Measurements from ENCODE around the gene CCDC159.

Gene CCDC159

GRCh38 chr19:11380653-11381537, 34.6 kb downstream of the CCDC159 start:
- Histone ChIP-seq H2BK12ac (ENCODE audit: low read length in 2 of 2) (peak overlapping the region; percentile 7 to 99), H4K91ac (ENCODE audit: low read length) (peak overlapping the region; percentile 40), H2BK15ac (ENCODE audit: low read depth, poor library complexity, severe bottlenecking) (peak overlapping the region; percentile 89), H2AK5ac (ENCODE audit: low read length, severe bottlenecking) (no peak overlapping the region), H3K9ac (ENCODE audit: low read length) (peak overlapping the region; percentile 94), H2BK5ac (ENCODE audit: low read depth, low read length, poor library complexity, severe bottlenecking) (no peak overlapping the region), H3K23ac (ENCODE audit: low read length in 2 of 2) (no peak overlapping the region), H2BK120ac (ENCODE audit: low read depth, low read length) (no peak overlapping the region), H3K9me3 (ENCODE audit: control insufficient read depth, low read length) (no peaks in the 10 kb centered on the region), H3K4me3 (ENCODE audit: insufficient read depth in 1 of 2, low read depth in 1 of 2, low read length in 2 of 2) (peak overlapping the region; percentile 63 to 92), H3K27me3 (ENCODE audit: control insufficient read depth in 1 of 2, insufficient read depth in 1 of 2, low read length in 2 of 2) (peaks cover 14 to 15% of the 10 kb centered on the region in 2 experiments), H3K4ac (ENCODE audit: low read depth in 1 of 2, low read length in 2 of 2) (peak overlapping the region in 1 of 2 experiments; percentile 97), H3K14ac (ENCODE audit: low read length in 2 of 2) (peak overlapping the region in 1 of 2 experiments; percentile 97), H3K4me1 (ENCODE audit: control insufficient read depth, insufficient read depth, low read depth, low read length) (peaks cover 52% of the 10 kb centered on the region), H4K8ac (ENCODE audit: low read length) (peak overlapping the region; percentile 63), H3K79me1 (replicated peaks; ENCODE audit: low read length, poor library complexity, severe bottlenecking) (peaks cover under 1% of the 10 kb centered on the region), H3K36me3 (ENCODE audit: control insufficient read depth in 1 of 2, insufficient read depth in 2 of 2, low read depth in 1 of 2, low read length in 2 of 2) (no peaks in the 10 kb centered on the region), H3K18ac (ENCODE audit: low read depth in 1 of 2, low read length in 2 of 2) (peak overlapping the region; percentile 23 to 93), H2AFZ (ENCODE audit: low read depth, low read length) (peak overlapping the region; percentile 91), H3K27ac (ENCODE audit: low read length, poor library complexity, severe bottlenecking) (no peak overlapping the region), H3K4me2 (ENCODE audit: low read length, poor library complexity, severe bottlenecking) (peak overlapping the region; percentile 91)
- peak; percentile 98 for DNase-seq
- WGBS: 7% methylated on average over 53 of the region's 54 CpGs

GRCh38 chr19:11382898-11383705, 36.8 kb downstream of the CCDC159 start:
- Histone ChIP-seq H2AK5ac (ENCODE audit: low read length, severe bottlenecking) (no peak overlapping the region), H2BK5ac (ENCODE audit: low read depth, low read length, poor library complexity, severe bottlenecking) (no peak overlapping the region), H3K18ac (ENCODE audit: low read depth in 1 of 2, low read length in 2 of 2) (peak overlapping the region; percentile 75 to 81), H3K4me3 (ENCODE audit: insufficient read depth in 1 of 2, low read depth in 1 of 2, low read length in 2 of 2) (peak overlapping the region in 1 of 2 experiments; percentile 55), H3K27ac (ENCODE audit: low read length, poor library complexity, severe bottlenecking) (no peak overlapping the region), H3K79me1 (replicated peaks; ENCODE audit: low read length, poor library complexity, severe bottlenecking) (no peaks in the 10 kb centered on the region), H3K4ac (ENCODE audit: low read depth in 1 of 2, low read length in 2 of 2) (peak overlapping the region; percentile 71 to 77), H4K8ac (ENCODE audit: low read length) (peak overlapping the region; percentile 33), H3K4me2 (ENCODE audit: low read length, poor library complexity, severe bottlenecking) (peak overlapping the region; percentile 90), H3K4me1 (ENCODE audit: control insufficient read depth, insufficient read depth, low read depth, low read length) (peaks cover 41% of the 10 kb centered on the region), H2BK12ac (ENCODE audit: low read length in 2 of 2) (peak overlapping the region; percentile 73 to 79), H3K14ac (ENCODE audit: low read length in 2 of 2) (peak overlapping the region in 1 of 2 experiments; percentile 35), H2BK120ac (ENCODE audit: low read depth, low read length) (peak overlapping the region; percentile 77), H2AFZ (ENCODE audit: low read depth, low read length) (peak overlapping the region; percentile 18), H4K91ac (ENCODE audit: low read length) (peak overlapping the region; percentile 65), H3K9ac (ENCODE audit: low read length) (no peak overlapping the region), H3K9me3 (ENCODE audit: control insufficient read depth, low read length) (no peaks in the 10 kb centered on the region), H3K23ac (ENCODE audit: low read length in 2 of 2) (no peak overlapping the region), H2BK15ac (ENCODE audit: low read depth, poor library complexity, severe bottlenecking) (peak overlapping the region; percentile 49), H3K36me3 (ENCODE audit: control insufficient read depth in 1 of 2, insufficient read depth in 2 of 2, low read depth in 1 of 2, low read length in 2 of 2) (no peaks in the 10 kb centered on the region), H3K27me3 (ENCODE audit: control insufficient read depth in 1 of 2, insufficient read depth in 1 of 2, low read length in 2 of 2) (peaks cover 14 to 15% of the 10 kb centered on the region in 2 experiments)
- peak; percentile 65 for DNase-seq
- WGBS: 2% methylated on average over 48 of the region's 65 CpGs

GRCh38 chr19:11383706-11384048, 37.4 kb downstream of the CCDC159 start:
- peak overlapping the region; percentile 73 to 85 for H2BK12ac ChIP-seq (ENCODE audit: low read length in 2 of 2)
- peak overlapping the region; percentile 93 for H2BK15ac ChIP-seq (ENCODE audit: low read depth, poor library complexity, severe bottlenecking)
- no peak overlapping the region for H2BK5ac ChIP-seq (ENCODE audit: low read depth, low read length, poor library complexity, severe bottlenecking)
- H4K91ac ChIP-seq (ENCODE audit: low read length): peak overlapping the region; percentile 95
- under 1% methylated on average over 9 of the region's 9 CpGs for WGBS
- peak overlapping the region; percentile 90 for H3K4me2 ChIP-seq (ENCODE audit: low read length, poor library complexity, severe bottlenecking)
- H3K9me3 ChIP-seq (ENCODE audit: control insufficient read depth, low read length): no peaks in the 10 kb centered on the region
- DNase-seq: no peak
- no peaks in the 10 kb centered on the region for H3K79me1 ChIP-seq (replicated peaks; ENCODE audit: low read length, poor library complexity, severe bottlenecking)
- H3K23ac ChIP-seq (ENCODE audit: low read length in 2 of 2): peak overlapping the region in 1 of 2 experiments; percentile 97
- H2BK120ac ChIP-seq (ENCODE audit: low read depth, low read length): peak overlapping the region; percentile 77
- H2AFZ ChIP-seq (ENCODE audit: low read depth, low read length): peak overlapping the region; percentile 56
- H3K18ac ChIP-seq (ENCODE audit: low read depth in 1 of 2, low read length in 2 of 2): peak overlapping the region; percentile 75 to 81
- peak overlapping the region in 1 of 2 experiments; percentile 9 for H3K14ac ChIP-seq (ENCODE audit: low read length in 2 of 2)
- peaks cover 14 to 15% of the 10 kb centered on the region in 2 experiments for H3K27me3 ChIP-seq (ENCODE audit: control insufficient read depth in 1 of 2, insufficient read depth in 1 of 2, low read length in 2 of 2)
- no peaks in the 10 kb centered on the region for H3K36me3 ChIP-seq (ENCODE audit: control insufficient read depth in 1 of 2, insufficient read depth in 2 of 2, low read depth in 1 of 2, low read length in 2 of 2)
- H3K4ac ChIP-seq (ENCODE audit: low read depth in 1 of 2, low read length in 2 of 2): peak overlapping the region; percentile 88
- H3K4me1 ChIP-seq (ENCODE audit: control insufficient read depth, insufficient read depth, low read depth, low read length): peaks cover 36% of the 10 kb centered on the region
- H2AK5ac ChIP-seq (ENCODE audit: low read length, severe bottlenecking): no peak overlapping the region
- peak overlapping the region; percentile 45 for H4K8ac ChIP-seq (ENCODE audit: low read length)
- H3K9ac ChIP-seq (ENCODE audit: low read length): no peak overlapping the region
- peak overlapping the region in 1 of 2 experiments; percentile 55 for H3K4me3 ChIP-seq (ENCODE audit: insufficient read depth in 1 of 2, low read depth in 1 of 2, low read length in 2 of 2)
- no peak overlapping the region for H3K27ac ChIP-seq (ENCODE audit: low read length, poor library complexity, severe bottlenecking)

GRCh38 chr19:11384778-11385129, 38.4 kb downstream of the CCDC159 start:
- H3K23ac ChIP-seq (ENCODE audit: low read length in 2 of 2): no peak overlapping the region
- no peak overlapping the region for H3K14ac ChIP-seq (ENCODE audit: low read length in 2 of 2)
- H2BK15ac ChIP-seq (ENCODE audit: low read depth, poor library complexity, severe bottlenecking): no peak overlapping the region
- H3K4me2 ChIP-seq (ENCODE audit: low read length, poor library complexity, severe bottlenecking): no peak overlapping the region
- H2BK120ac ChIP-seq (ENCODE audit: low read depth, low read length): no peak overlapping the region
- no peaks in the 10 kb centered on the region for H3K9me3 ChIP-seq (ENCODE audit: control insufficient read depth, low read length)
- no peak overlapping the region for H4K91ac ChIP-seq (ENCODE audit: low read length)
- no peak overlapping the region for H4K8ac ChIP-seq (ENCODE audit: low read length)
- H3K27ac ChIP-seq (ENCODE audit: low read length, poor library complexity, severe bottlenecking): no peak overlapping the region
- H3K4me3 ChIP-seq (ENCODE audit: insufficient read depth in 1 of 2, low read depth in 1 of 2, low read length in 2 of 2): no peak overlapping the region
- no peak overlapping the region for H2BK5ac ChIP-seq (ENCODE audit: low read depth, low read length, poor library complexity, severe bottlenecking)
- peaks cover 31% of the 10 kb centered on the region for H3K4me1 ChIP-seq (ENCODE audit: control insufficient read depth, insufficient read depth, low read depth, low read length)
- H3K27me3 ChIP-seq (ENCODE audit: control insufficient read depth in 1 of 2, insufficient read depth in 1 of 2, low read length in 2 of 2): peaks cover 14 to 15% of the 10 kb centered on the region in 2 experiments
- no peak overlapping the region for H3K9ac ChIP-seq (ENCODE audit: low read length)
- WGBS: 89% methylated on average over 5 of the region's 5 CpGs
- no peak overlapping the region for H2AK5ac ChIP-seq (ENCODE audit: low read length, severe bottlenecking)
- no peak for DNase-seq
- H3K79me1 ChIP-seq (replicated peaks; ENCODE audit: low read length, poor library complexity, severe bottlenecking): no peaks in the 10 kb centered on the region
- no peak overlapping the region for H3K4ac ChIP-seq (ENCODE audit: low read depth in 1 of 2, low read length in 2 of 2)
- H3K18ac ChIP-seq (ENCODE audit: low read depth in 1 of 2, low read length in 2 of 2): peak overlapping the region in 1 of 2 experiments; percentile 44
- no peak overlapping the region for H2BK12ac ChIP-seq (ENCODE audit: low read length in 2 of 2)
- no peaks in the 10 kb centered on the region for H3K36me3 ChIP-seq (ENCODE audit: control insufficient read depth in 1 of 2, insufficient read depth in 2 of 2, low read depth in 1 of 2, low read length in 2 of 2)
- H2AFZ ChIP-seq (ENCODE audit: low read depth, low read length): no peak overlapping the region

All from mesenchymal stem cell (in vitro differentiated cells and primary cell).